GM19328 (cell line): ENCODE measurements around the gene ANKRD10.

ENCODE experiments used
- ATAC-seq: cut with Tn5 transposase; IDR thresholded peaks from one replicate; pipeline ENCODE4 v1.9.1; 2021; ENCODE audit warnings: mild to moderate bottlenecking, moderate library complexity; ENCODE audit not compliant: unreplicated experiment

Gene ANKRD10

DNA sequence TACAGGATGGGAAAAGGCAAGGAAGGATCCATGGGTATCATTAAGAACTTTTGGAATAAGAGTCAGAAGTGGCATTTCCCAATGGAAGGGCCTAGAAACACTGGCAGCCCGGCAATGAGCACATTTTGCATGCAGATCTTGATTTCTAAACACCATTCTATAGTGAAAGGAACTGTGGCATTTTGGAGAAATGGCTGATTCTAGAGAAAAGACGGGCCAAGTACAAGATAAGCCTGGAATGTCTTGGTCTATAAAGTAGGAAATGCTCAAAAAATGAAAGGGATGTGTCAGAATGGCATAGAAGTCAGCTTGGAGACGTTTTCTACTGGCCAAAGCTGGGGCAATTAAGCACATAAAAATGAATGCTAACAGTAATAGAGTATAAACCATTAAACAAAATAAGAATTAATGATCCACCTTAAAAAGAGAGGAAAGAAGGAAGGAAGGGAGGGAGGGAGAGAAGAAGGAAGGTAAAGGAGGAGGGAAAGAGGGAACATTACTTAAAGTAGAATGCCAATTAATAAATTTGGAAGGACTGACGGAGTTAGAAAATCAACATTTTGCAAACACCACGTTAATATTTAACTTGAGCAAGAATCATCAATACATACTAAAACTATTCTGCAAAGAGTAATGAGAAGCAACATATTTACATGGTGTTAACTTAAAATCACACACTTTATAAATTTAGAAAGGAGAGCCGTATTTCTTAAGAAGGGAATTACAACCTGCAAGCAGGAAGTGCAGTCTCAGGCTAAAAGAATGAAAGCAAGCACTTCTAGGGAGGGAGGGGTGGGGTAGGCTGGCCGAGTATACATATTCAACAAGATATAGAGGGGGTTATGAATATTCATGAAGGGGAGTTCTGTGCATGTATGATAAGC, 78.9 kb downstream of the ANKRD10 start:
- no peak for ATAC-seq

DNA sequence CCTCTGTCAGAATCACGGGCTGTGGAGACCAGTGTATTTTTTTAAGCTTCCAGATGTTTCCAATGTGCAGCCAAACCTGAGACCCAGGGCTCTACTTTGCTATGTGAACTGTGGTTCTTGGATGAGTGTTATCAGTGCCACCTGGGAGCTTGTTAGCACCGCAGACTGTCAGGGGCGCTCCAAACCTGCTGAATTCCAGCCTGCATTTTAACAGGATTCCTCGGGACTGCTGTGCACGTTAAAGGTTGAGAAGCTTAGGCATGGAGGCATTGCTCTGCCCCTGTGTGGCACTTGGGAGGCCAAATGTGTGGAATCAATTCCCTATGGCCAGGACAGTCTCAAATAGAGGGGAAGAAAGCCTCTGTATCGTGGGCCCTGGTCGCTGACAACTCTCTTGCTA, 80.3 kb downstream of the ANKRD10 start:
- no peak for ATAC-seq

DNA sequence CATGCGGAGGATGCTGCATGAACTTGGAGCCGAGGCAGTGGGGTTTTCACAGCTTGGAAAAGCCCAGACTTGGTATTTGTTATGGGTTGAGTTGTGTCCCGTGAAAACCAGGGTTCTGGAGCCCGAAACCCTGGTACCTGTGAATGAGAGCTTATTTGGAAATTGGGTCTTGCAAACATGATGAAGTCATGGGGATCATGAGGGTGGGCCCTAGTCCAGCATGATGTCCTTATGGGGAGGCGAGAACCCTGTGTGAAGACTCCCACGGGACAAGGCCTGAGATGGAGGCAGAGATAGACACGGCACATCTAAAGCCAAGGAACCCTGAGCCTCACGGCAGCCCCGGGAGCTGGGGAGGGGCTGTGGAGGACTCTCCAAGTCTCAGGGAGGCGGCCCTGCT, 82.3 kb downstream of the ANKRD10 start:
- ATAC-seq, result no peak

DNA sequence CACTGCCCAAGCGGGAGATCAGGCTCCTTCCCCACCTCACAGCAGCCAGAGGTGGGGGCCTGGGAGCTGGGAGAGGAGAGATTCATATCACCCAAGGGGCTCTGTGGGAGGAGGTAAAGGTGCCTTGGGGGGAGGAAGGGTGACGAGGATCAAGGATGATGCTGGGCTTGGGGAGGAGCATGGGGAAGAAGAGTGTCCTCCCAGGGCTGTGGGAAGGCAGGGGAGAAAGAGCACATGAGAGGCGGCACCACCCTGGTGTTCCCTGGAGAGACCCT, 82.7 kb downstream of the ANKRD10 start:
- ATAC-seq, result no peak

DNA sequence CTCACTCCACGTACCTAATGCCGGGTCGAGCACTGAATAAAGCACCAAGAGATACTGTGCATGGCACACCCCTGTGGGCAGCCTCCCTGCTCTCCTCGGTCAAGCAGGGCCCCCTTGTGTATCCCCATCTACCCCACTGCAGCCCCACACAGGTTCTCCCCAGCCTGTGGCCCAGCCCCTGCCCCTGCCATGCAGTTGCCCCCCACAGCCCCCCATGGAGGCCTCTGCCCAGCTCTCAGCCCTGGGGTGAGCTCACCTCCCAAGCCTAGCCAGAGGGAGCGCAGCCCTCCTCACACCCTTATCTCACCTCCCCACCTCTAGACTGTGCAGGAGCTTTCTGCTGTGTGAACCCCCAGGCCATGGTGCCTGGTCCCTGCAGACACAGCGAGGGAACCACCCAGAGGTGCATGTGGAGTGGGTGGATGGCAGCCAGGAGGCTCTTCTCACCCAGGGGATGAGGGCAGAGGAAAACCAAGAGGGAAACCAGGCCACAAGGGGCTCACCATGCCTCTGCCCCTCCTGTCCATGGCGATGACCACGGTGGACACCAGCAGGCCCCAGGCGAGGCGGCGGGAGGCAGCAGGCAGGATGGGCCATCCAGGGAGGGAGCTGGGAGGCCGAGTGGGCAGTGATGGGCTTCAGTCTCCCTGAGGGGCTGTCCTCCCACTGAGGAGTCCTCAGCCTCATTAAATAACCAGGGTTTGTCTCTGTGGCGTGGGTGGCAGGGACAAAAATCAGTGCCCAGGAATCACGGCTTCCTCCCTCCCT, 83.2 kb downstream of the ANKRD10 start:
- ATAC-seq, result no peak

DNA sequence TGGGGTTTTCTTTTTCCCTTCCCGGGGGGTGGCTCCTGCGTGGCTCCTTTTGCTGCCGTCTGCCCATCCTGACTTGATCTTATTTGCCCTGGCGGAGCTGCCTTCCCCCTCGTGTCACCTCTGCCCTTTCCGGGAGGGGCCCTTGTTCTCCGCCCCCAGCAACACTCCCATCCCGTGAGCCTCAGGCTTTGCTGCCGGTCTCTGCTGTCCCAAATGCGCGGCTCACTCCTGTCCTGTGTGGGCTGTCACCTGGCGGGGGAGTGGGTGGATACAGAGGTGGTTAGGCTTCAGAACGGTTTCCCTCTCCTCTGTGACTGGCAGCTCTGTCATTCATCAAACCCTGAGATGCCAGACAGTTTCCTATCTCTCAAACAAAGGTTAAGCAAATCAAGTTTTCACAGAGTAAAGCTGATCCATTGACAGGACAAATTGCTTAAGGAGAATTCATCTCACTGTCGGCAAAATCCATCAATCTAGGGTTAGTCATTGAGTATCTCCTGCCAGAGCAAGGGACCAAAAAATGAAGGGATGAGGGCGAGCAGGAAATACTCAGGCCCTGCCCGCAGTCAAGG, 84.0 kb downstream of the ANKRD10 start:
- ATAC-seq, result no peak

DNA sequence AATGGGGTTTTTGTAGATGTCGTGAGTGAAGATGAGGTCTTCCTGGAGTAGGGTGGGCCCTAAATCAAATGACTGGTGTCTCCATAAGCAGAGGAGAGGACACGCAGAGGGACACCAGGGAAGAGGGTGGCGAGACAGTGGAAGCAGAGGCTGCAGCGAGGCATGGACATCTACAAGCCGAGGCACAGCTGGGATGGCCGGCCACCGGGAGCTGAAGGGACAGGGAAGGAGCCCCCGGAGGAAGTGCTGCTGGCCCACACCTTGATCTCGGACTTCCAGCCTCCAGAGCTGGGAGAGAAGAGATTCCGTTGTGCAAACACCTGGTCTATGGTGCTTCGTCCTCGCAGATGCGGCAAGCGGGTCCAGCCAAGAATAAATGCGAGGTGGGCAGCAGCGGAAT, 84.5 kb downstream of the ANKRD10 start:
- no peak for ATAC-seq

DNA sequence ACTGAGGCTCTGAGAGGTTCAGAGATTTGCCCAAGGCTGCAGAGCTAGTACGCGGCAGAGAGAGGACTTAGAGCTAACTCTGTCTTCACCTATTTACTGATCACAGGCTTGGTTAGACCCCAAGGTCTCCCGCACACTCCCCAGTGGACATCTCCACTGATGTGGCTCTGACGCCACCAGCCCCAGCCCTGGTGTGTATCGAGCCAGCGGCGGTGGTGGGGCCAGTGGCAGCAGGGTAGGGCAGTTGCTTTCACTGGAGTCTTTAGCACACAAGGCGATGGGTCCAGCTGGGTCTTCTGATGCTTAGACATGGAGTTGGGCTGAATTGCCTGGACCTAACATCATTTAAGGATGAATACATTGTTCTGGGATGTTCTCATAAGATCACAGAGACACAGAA, 85.4 kb downstream of the ANKRD10 start:
- no peak for ATAC-seq

DNA sequence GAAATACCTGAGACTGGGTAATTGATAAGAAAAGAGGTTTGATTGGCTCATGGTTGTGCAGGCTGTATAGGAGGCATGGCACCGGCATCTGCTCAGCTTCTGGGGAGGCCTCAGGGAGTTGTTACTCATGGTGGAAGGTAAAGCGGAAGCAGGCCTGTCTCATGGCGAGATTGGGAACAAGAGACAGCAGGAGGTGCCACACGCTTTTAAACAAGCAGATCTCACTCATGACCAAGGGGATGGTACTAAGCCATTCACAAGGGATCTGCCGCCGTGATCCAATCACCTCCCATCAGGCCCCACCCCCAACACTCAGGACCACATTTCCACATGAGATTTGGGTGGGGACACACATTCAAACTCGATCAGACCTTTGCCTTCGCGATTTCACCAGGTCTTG, 86.2 kb downstream of the ANKRD10 start:
- ATAC-seq, result no peak
